ACC112 (cell line): ENCODE measurements around the gene SRSF3.
A peak's percentile ranks its signal among the peaks of the same experiment; 100 is the strongest.

ENCODE experiments used
- H2AFZ ChIP-seq: fragments of 200-600 bp; sonication (generic); one replicate; pipeline ENCODE4 v1.6.0; 2017; ENCODE audit warnings: antibody characterized with exemption, low read length; ENCODE audit not compliant: unreplicated experiment
- H3K27ac ChIP-seq: fragments of 200-600 bp; sonication (generic); 2 replicates; pipeline ENCODE4 v1.5.1; 2014; ENCODE audit warnings: low read depth, mild to moderate bottlenecking, antibody characterized with exemption, low read length, moderate library complexity
- H3K27me3 ChIP-seq: fragments of 200-600 bp; sonication (generic); 2 replicates; pipeline ENCODE4 v1.6.1; 2014; ENCODE audit warnings: mild to moderate bottlenecking, antibody characterized with exemption, low read length, moderate library complexity, mixed read lengths; ENCODE audit not compliant: insufficient read depth
- H3K36me3 ChIP-seq: fragments of 200-600 bp; sonication (generic); 2 replicates; pipeline ENCODE4 v1.6.1; 2016; ENCODE audit warnings: mild to moderate bottlenecking, antibody characterized with exemption, low read length, moderate library complexity, mixed read lengths; ENCODE audit not compliant: insufficient read depth
- H3K4me1 ChIP-seq: fragments of 200-600 bp; sonication (generic); one replicate; pipeline ENCODE4 v1.6.1; 2016; ENCODE audit warnings: low read length, mixed read lengths; ENCODE audit not compliant: insufficient read depth, unreplicated experiment, control insufficient read depth
- H3K4me3 ChIP-seq: fragments of 200-600 bp; sonication (generic); 2 replicates; pipeline ENCODE4 v1.5.1; 2014; ENCODE audit warnings: mild to moderate bottlenecking, low read depth, low read length
- H3K79me2 ChIP-seq: fragments of 200-600 bp; sonication (generic); one replicate; pipeline ENCODE4 v1.6.0; 2016; ENCODE audit warnings: low read length; ENCODE audit not compliant: control insufficient read depth, unreplicated experiment, insufficient read depth

Gene SRSF3

DNA sequence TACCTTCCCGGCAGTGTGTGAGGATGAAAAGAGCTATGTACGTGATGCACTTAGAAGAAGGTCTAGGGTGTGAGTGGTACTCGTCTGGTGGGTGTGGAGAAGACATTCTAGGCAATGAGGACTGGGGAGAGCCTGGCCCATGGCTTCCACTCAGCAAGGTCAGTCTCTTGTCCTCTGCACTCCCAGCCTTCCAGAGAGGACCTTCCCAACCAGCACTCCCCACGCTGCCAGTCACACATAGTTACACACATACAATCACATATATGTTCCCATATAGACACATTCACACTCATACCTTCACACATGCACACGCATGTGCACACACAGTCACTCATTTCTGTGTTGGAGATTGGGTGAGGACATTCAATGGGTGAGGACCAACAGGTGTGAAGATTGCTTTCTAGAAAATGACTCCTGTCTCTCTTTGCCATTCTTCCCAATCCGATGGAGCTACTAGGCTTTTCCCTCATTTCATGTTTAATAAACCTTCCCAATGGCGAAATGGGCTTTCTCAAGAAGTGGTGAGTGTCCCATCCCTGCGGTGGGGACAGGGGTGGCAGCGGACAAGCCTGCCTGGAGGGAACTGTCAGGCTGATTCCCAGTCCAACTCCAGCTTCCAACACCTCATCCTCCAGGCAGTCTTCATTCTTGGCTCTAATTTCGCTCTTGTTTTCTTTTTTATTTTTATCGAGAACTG is 30.4 kb downstream of the SRSF3 start:
- Histone ChIP-seq H2AFZ (no peak overlapping the region), H3K27me3 (no peaks in the 10 kb centered on the region), H3K4me3 (no peak overlapping the region), H3K27ac (no peak overlapping the region), H3K4me1 (peaks cover 28% of the 10 kb centered on the region), H3K79me2 (no peaks in the 10 kb centered on the region), H3K36me3 (no peaks in the 10 kb centered on the region)

DNA sequence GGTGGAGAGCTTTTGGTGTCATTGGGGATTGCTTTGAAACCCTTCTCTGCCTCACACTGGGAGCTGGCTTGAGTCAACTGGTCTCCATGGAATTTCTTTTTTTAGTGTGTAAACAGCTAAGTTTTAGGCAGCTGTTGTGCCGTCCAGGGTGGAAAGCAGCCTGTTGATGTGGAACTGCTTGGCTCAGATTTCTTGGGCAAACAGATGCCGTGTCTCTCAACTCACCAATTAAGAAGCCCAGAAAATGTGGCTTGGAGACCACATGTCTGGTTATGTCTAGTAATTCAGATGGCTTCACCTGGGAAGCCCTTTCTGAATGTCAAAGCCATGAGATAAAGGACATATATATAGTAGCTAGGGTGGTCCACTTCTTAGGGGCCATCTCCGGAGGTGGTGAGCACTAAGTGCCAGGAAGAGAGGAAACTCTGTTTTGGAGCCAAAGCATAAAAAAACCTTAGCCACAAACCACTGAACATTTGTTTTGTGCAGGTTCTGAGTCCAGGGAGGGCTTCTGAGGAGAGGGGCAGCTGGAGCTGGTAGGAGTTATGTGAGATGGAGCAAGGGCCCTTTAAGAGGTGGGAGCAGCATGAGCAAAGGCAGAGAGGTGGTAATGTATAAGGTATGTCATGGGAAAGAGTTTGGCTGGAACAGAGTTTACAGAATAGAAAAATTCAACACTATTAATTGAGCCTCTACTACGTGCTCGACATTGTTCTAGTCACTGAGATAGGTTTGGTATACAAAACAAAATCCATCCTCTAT is 31.2 kb downstream of the SRSF3 start:
- Histone ChIP-seq H3K4me3 (no peak overlapping the region), H3K79me2 (no peaks in the 10 kb centered on the region), H3K27me3 (no peaks in the 10 kb centered on the region), H3K36me3 (no peaks in the 10 kb centered on the region), H3K27ac (peak overlapping the region; percentile 43; the same call in 1 of the 2 replicates), H2AFZ (no peak overlapping the region), H3K4me1 (peaks cover 28% of the 10 kb centered on the region)

DNA sequence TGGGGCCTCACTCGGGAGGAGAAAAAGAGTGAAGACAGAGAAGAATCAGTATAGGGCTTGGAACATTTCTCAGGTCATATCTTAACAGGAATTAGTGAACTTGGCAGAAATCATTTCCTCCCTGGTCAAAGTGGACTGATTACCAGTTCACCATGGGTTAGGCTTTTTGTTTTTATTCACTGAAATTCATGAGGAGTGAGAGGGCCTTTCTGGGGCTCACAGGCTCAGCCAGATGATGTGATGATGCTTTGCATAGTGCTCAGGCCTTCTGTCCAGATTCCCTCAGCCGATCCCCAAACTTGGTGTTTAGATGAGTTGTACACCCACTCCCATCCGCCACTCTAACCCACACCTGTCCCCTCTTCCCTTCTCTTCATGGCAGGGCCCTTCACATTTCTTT is 32.5 kb downstream of the SRSF3 start:
- Histone ChIP-seq H3K79me2 (no peaks in the 10 kb centered on the region), H3K27ac (no peak overlapping the region), H2AFZ (no peak overlapping the region), H3K27me3 (no peaks in the 10 kb centered on the region), H3K4me1 (peaks cover 28% of the 10 kb centered on the region), H3K36me3 (no peaks in the 10 kb centered on the region), H3K4me3 (no peak overlapping the region)

GRCh38 chr6:36627141-36627540 is 33.0 kb downstream of the SRSF3 start:
- Histone ChIP-seq H3K27me3 (no peaks in the 10 kb centered on the region), H3K4me1 (peaks cover 28% of the 10 kb centered on the region)

GRCh38 chr6:36627801-36628246 is 33.7 kb downstream of the SRSF3 start:
- peaks cover 28% of the 10 kb centered on the region for H3K4me1 ChIP-seq
- H3K4me3 ChIP-seq, result no peak overlapping the region
- no peaks in the 10 kb centered on the region for H3K36me3 ChIP-seq
- no peak overlapping the region for H3K27ac ChIP-seq
- no peak overlapping the region for H2AFZ ChIP-seq
- no peaks in the 10 kb centered on the region for H3K79me2 ChIP-seq
- no peaks in the 10 kb centered on the region for H3K27me3 ChIP-seq

More at GRCh38 chr6:36627141-36627540, 33.0 kb downstream of the SRSF3 start:
- no peaks in the 10 kb centered on the region for H3K79me2 ChIP-seq
- H2AFZ ChIP-seq, result no peak overlapping the region
- H3K27ac ChIP-seq, result no peak overlapping the region
- no peak overlapping the region for H3K4me3 ChIP-seq
- H3K36me3 ChIP-seq, result no peaks in the 10 kb centered on the region

GRCh38 chr6:36629784-36630183 is 35.6 kb downstream of the SRSF3 start:
- Histone ChIP-seq H3K4me1 (peaks cover 26% of the 10 kb centered on the region), H2AFZ (no peak overlapping the region), H3K27ac (no peak overlapping the region)

DNA sequence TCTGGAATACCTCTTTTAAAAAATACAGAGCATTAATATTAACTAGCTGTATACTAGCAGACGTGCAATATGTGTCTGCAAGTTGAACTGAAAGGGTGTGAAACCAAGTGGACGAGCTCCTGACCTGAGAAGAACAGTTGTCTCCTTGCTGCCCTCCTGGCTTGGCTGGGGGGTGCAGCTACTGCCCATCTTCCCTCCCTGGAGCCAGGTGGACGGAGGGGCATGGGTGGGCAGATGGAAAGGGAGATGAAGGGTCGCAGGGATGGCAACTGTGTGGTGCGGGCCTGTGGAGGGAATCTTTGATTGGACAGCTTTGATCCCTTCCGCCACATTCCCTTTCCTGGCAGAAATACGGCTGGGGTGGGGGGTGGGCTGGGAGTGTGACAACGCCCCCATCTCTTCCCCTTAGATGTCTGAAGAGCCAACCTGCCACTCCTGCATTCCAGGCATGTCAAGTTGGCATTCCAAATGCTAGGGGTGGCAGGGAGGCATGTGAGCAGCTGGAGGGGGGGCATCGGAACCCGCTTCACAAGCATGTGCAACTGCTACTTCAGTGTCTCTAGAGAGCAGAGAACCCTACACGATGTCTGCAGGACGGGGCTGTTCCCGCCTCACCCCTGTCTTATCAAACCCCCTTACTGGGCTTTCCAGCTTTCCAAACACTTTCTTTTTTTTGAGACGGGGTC is 37.3 kb downstream of the SRSF3 start:
- H3K79me2 ChIP-seq, result no peaks in the 10 kb centered on the region
- no peak overlapping the region for H3K27ac ChIP-seq
- no peak overlapping the region for H3K4me3 ChIP-seq
- no peak overlapping the region for H2AFZ ChIP-seq
- no peaks in the 10 kb centered on the region for H3K27me3 ChIP-seq
- H3K36me3 ChIP-seq, result no peaks in the 10 kb centered on the region
- peaks cover 17% of the 10 kb centered on the region for H3K4me1 ChIP-seq

More at GRCh38 chr6:36629784-36630183, 35.6 kb downstream of the SRSF3 start:
- no peaks in the 10 kb centered on the region for H3K79me2 ChIP-seq
- no peaks in the 10 kb centered on the region for H3K27me3 ChIP-seq
- H3K36me3 ChIP-seq, result no peaks in the 10 kb centered on the region
- H3K4me3 ChIP-seq, result no peak overlapping the region

GRCh38 chr6:36633370-36633769 is 39.2 kb downstream of the SRSF3 start:
- Histone ChIP-seq H3K79me2 (no peaks in the 10 kb centered on the region), H3K4me1 (peaks cover 11% of the 10 kb centered on the region), H3K4me3 (no peak overlapping the region), H2AFZ (no peak overlapping the region), H3K36me3 (no peaks in the 10 kb centered on the region), H3K27ac (no peak overlapping the region), H3K27me3 (no peaks in the 10 kb centered on the region)

DNA sequence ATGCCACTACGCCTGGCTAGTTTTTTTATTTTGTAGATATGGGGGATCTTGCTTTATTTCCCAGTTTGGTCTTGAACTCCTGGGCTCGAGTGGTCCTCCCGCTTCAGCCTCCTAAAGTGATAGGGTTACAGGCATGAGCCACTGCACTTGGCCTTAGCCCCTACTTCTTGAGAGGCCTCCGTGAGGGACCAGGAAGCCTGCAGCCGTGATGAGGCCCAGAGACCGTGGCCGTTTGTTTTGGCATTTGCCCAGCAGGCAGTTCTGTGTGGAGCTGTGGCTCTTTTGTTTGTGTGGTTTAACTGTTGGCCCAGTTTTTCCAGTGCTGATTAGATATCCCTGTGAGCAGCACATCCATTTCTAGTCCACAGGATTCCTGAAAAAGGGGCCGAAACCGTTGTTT is 39.8 kb downstream of the SRSF3 start:
- peaks cover 11% of the 10 kb centered on the region for H3K4me1 ChIP-seq
- 0 out of 2 replicates have a peak overlapping the region, but pooled peaks have one; percentile 9 for H3K27ac ChIP-seq
- H3K36me3 ChIP-seq, result no peaks in the 10 kb centered on the region
- H3K79me2 ChIP-seq, result no peaks in the 10 kb centered on the region
- no peak overlapping the region for H2AFZ ChIP-seq
- no peaks in the 10 kb centered on the region for H3K27me3 ChIP-seq
- H3K4me3 ChIP-seq, result no peak overlapping the region

DNA sequence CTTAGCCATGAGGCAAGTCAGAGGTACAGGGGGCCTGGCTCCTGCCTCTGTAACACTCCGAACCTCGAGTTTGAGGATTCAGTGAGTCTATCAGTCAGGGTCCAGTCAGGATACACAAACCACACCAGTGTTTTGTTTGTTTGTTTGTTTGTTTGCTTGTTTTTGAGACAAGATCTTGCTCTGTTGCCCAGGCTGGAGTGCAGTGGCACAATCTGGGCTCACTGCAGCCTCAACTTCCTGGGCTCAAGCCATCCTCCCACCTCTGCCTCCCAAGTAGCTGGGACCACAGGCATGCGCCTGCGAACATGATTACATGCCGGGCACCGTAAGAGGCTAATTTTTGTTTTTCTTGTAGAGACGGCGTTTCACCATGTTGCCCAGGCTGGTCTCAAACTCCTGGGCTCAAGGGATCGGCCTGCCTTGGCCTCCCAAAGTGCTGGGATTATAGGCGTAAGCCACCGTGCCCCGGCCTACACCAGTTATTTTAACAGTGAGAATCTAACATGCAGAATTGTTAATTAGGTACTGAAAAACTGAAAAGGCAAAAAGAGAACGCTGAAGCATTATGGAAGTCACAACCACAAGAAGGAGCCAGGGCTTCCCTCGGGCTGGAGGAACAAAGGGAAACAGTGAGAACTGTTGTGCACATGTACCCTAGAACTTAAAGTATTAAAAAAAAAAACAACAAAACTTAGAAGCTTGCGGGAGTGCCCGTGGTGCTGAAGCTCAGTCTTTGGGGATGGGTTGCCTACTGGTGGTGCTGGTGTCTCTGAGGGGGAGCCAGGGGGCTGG is 40.4 kb downstream of the SRSF3 start:
- Histone ChIP-seq H3K27me3 (no peaks in the 10 kb centered on the region), H2AFZ (no peak overlapping the region), H3K4me1 (peaks cover 11% of the 10 kb centered on the region), H3K36me3 (no peaks in the 10 kb centered on the region), H3K4me3 (no peak overlapping the region), H3K79me2 (no peaks in the 10 kb centered on the region), H3K27ac (0 out of 2 replicates have a peak overlapping the region, but pooled peaks have one; percentile 9)
